GM13977 (cell line): ENCODE results near the gene WDFY2.

Experiments
- DNase-seq: peaks from one replicate; pipeline ENCODE4 v3.0.0; 2012; ENCODE audit warnings: low spot score
- in situ Hi-C: fragments of 300-500 bp; cut with MboI; formaldehyde crosslinking; loops from one replicate; pipeline ENCODE4 v1.12.0; 2022; ENCODE audit warnings: low sequenced_read_pairs, low pct_unique_long_range_greater_than_20kb, mixed read lengths, inconsistent platforms; ENCODE audit not compliant: unreplicated experiment
- TF ChIP-seq, protein P1 (sequence below): IDR thresholded peaks from 2 replicates; pipeline ENCODE4 v1.5.1; 2012; ENCODE audit warnings: mild to moderate bottlenecking, control low read depth; ENCODE audit not compliant: insufficient read depth; ENCODE audit errors: extremely low read depth, missing control alignments

Gene WDFY2

DNA sequence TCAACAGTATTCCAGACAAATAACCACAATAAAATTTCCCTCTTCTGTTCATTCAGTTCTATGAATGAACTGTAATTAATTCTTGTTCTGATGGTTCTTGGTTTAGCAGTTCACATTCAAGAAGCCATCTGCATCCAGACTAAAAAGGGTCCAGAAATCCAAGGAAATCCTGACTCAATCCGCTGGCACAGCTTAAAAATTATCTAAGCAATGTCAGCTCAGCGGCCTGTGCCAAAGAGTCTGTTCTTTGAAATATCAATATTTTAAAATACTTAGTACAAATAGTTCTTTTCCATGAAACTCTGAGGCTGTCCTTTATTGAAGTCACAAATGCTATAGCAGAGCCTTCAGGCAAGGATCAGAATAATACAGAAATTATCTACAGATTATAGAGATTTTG is 162.5 kb downstream of the WDFY2 start:
- TF ChIP-seq, protein P1, sequence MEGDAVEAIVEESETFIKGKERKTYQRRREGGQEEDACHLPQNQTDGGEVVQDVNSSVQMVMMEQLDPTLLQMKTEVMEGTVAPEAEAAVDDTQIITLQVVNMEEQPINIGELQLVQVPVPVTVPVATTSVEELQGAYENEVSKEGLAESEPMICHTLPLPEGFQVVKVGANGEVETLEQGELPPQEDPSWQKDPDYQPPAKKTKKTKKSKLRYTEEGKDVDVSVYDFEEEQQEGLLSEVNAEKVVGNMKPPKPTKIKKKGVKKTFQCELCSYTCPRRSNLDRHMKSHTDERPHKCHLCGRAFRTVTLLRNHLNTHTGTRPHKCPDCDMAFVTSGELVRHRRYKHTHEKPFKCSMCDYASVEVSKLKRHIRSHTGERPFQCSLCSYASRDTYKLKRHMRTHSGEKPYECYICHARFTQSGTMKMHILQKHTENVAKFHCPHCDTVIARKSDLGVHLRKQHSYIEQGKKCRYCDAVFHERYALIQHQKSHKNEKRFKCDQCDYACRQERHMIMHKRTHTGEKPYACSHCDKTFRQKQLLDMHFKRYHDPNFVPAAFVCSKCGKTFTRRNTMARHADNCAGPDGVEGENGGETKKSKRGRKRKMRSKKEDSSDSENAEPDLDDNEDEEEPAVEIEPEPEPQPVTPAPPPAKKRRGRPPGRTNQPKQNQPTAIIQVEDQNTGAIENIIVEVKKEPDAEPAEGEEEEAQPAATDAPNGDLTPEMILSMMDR = no peak
- no peak for DNase-seq
- in situ Hi-C loops = no loop called here

DNA sequence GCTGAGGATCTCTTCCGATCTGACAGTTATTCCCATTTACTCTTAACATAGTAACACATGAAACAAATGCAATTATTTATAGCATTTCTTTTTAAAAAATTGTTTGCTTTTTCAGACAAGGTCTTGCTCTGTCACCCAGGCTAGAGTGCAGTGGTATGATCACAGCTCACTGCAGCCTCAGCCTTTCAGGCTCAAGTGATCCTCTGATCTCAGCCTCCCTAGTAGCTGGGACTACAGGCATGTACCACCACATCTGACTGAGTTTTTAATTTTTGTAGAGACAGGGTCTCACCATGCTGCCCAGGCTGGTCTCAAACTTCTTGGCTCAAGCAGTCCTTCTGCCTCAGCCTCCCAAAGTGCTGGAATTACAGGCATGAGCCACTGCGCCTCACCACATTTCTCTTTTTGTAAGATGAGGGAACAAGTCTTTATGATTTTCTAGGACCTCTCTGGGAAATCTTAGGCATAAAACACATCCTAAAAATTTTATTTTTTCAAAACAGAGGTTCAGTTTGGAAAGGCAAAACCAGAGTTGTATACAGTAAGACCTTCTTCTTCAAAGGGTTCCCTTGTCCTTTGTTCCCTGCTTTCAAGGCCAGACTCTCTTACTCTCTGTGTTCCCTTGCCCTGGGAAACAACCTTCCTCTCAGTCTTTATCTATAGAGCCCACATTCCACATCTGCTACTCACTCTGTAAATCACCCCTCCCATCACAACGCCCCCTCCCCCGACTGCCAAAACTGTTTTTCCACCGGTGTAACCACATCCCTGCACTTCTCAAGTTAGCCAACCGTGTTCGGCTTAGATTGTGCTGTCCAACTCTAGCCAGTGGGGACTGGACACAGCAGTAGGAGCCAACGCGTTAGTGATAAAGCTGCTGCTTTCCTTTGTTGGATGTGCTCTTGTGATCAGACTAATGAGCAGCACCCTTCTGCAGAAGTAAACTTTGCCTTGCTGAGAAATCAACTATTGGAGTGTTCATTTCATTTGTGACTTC is 163.5 kb downstream of the WDFY2 start:
- TF ChIP-seq, protein P1 = no peak
- no peak for DNase-seq
- in situ Hi-C loops = no loop called here

DNA sequence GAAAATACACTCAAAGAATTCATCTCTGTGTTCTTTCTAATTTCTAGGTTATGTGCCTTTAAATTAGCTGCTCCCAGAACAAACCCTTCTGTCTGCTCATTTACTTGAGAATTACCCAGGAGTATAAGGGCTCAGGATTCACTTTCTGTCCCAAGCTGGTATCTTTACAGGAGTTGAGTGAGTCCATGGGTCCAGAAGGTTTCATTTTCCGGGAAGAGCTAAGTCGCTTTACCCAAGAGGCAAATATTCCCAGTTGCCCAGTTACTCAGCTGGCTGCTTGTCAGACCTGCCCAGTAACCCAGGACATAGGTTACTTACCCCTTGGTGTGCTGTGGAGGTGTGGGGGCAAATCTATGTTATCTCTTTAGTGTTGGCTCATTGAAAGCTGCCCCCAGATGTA is 172.4 kb downstream of the WDFY2 start:
- in situ Hi-C loops = no loop called here
- DNase-seq = no peak
- TF ChIP-seq, protein P1 = no peak

DNA sequence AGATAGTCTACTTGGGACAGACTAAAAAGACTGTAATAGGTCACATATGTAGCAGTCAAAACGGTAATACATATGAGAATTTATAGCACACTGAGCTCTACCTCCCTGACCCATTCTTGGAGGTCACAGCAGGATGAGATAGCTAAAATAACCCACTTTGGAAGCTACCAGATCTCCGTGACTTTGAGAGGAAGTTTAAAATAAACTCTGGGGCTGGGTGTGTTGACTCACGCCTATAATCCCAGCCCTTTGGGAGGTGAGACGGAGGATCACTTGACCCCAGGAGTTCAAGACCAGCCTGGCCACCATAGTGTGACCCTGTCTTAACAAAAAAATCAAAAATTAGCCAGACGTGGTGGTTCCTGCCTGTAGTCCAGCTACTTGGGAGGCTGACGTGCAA is 174.4 kb downstream of the WDFY2 start:
- in situ Hi-C loops = no loop called here
- DNase-seq = no peak
- TF ChIP-seq, protein P1 = no peak

DNA sequence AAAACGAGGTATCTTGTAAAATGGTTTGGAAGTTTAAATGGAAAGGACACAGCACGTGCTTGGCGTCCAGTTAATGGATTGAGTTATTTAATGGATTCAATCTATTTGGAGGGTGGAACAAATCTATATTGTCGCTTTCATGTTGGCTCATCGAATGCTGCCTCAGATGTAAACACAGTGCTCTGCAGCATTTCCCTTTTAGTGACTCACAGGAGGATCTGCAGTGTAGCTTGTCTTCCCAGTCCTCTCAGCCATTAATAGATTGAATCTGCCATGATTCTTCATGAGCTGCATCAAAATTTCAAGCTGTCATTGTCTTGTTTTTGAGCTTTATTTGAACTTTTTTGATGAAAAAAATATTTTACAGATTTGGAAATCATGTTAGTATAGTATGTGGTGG is 175.0 kb downstream of the WDFY2 start:
- TF ChIP-seq, protein P1 = no peak
- no peak for DNase-seq
- in situ Hi-C loops = no loop called here

DNA sequence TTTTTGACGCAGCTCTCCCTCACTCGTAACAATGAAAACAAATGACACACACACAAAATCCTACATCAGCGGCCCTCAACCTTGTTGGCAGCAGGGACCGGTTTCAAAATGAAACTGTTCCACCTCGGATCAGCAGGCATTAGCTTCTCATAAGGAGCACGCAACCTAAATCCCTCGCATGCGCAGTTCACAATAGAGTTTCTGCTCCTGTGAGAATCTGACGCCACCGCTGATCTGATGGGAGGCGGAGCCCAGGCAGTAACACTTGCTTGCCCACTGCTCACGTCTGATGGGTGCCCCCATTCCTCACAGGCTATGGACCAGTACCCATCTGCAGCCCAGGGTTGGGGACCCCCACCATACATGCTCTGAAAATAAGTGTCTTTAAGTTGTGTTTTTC is 176.3 kb downstream of the WDFY2 start:
- TF ChIP-seq, protein P1 = no peak
- in situ Hi-C loops = no loop called here
- no peak for DNase-seq
